ENCODE results near the gene PDE3B. TPM values are rescaled to one million over a fixed set of nuclear protein-coding genes. Genes with fewer than 3 reads are reported as not detected.
"Not testable (repeated sequence)": the region's sequence is repeated elsewhere in the genome, so short reads cannot be mapped to it uniquely, and the experiment has no call there.

The PDE3B gene
- total and polyA plus RNA-seq, 4 donors: 2.5 to 15.1 (median 7.6) TPM

GRCh38 chr11:14618060-14618459 lies 25.5 kb upstream of the PDE3B start:
- DNase-seq (no peak), ATAC-seq (ENCODE audit: low FRiP score) (no peak)
- H3K36me3 ChIP-seq (ENCODE audit: control insufficient read depth in 1 of 2, insufficient read depth in 2 of 2, low read length in 1 of 2): no peaks in the 10 kb centered on the region
- intact Hi-C loops (cut with DNase I): no loop called here
- no peaks in the 10 kb centered on the region for H3K4me1 ChIP-seq (ENCODE audit: control insufficient read depth in 1 of 2, insufficient read depth in 2 of 2, low read length in 2 of 2)
- no peak overlapping the region for H3K4me3 ChIP-seq (ENCODE audit: low read length in 2 of 2)
- WGBS, 2 donors: 93 to 97% methylated on average over 2 of the region's 2 CpGs
- H3K27ac ChIP-seq (ENCODE audit: low read depth in 1 of 2, low read length in 2 of 2): no peak overlapping the region
- no peaks in the 10 kb centered on the region for H3K9me3 ChIP-seq (ENCODE audit: control insufficient read depth, low read length)
- no peaks in the 10 kb centered on the region for H3K27me3 ChIP-seq (ENCODE audit: control insufficient read depth in 1 of 2, insufficient read depth in 2 of 2, low read length in 1 of 2)

GRCh38 chr11:14619603-14620531 lies 23.7 kb upstream of the PDE3B start:
- Histone ChIP-seq H3K4me3 (ENCODE audit: low read length in 2 of 2) (no peak overlapping the region), H3K4me1 (ENCODE audit: control insufficient read depth in 1 of 2, insufficient read depth in 2 of 2, low read length in 2 of 2) (no peaks in the 10 kb centered on the region), H3K27me3 (ENCODE audit: control insufficient read depth in 1 of 2, insufficient read depth in 2 of 2, low read length in 1 of 2) (no peaks in the 10 kb centered on the region), H3K27ac (ENCODE audit: low read depth in 1 of 2, low read length in 2 of 2) (no peak overlapping the region), H3K36me3 (ENCODE audit: control insufficient read depth in 1 of 2, insufficient read depth in 2 of 2, low read length in 1 of 2) (no peaks in the 10 kb centered on the region), H3K9me3 (ENCODE audit: control insufficient read depth, low read length) (no peaks in the 10 kb centered on the region)
- DNase-seq (no peak), ATAC-seq (ENCODE audit: low FRiP score) (no peak)
- intact Hi-C loops (cut with DNase I): no loop called here
- WGBS, 2 donors: 89 to 91% methylated on average over 4 of the region's 4 CpGs

DNA sequence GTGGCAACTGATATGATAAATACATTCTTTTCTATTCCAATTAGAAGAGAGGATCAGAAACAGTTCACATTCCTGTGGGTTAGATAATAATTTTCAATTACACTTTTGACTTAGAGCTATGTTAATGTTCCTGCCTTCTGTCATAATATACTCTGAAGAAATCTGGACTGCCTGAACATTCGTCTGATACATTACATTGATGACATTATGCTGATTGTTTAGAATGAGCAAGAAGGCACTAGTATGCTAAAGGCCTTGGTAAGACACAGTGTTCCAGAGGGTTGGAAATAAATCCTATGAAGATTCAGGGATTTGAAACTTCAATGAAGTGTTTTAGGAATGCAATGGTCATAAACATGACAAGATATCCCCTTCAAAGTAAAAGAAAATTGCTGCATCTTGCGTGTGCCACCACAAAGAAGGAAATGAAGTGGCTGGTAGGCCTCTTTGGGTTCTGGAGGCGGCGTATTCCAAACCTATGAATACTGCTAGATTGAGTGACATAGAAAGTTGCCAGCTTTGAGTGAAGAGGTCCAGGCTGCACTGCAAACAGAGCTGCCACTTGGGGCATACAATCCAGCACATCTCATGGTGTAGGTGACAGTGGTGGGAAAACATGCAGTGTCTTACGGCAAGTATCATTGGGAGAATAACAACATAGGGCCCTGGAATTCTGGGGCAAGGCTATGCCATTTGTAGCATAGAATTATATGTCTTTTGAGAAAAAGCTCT lies 21.2 kb upstream of the PDE3B start:
- intact Hi-C loops (cut with DNase I): no loop called here
- Histone ChIP-seq H3K27me3 (ENCODE audit: control insufficient read depth in 1 of 2, insufficient read depth in 2 of 2, low read length in 1 of 2) (no peaks in the 10 kb centered on the region), H3K36me3 (ENCODE audit: control insufficient read depth in 1 of 2, insufficient read depth in 2 of 2, low read length in 1 of 2) (no peaks in the 10 kb centered on the region), H3K4me1 (ENCODE audit: control insufficient read depth in 1 of 2, insufficient read depth in 2 of 2, low read length in 2 of 2) (no peaks in the 10 kb centered on the region), H3K27ac (ENCODE audit: low read depth in 1 of 2, low read length in 2 of 2) (no peak overlapping the region), H3K9me3 (ENCODE audit: control insufficient read depth, low read length) (no peaks in the 10 kb centered on the region), H3K4me3 (ENCODE audit: low read length in 2 of 2) (no peak overlapping the region)
- ATAC-seq (ENCODE audit: low FRiP score) (no peak), DNase-seq (no peak)
- 94 to 96% methylated on average over 5 of the region's 5 CpGs for WGBS, 2 donors

GRCh38 chr11:14623036-14623435 lies 20.6 kb upstream of the PDE3B start:
- intact Hi-C loops (cut with DNase I): no loop called here
- Histone ChIP-seq H3K36me3 (ENCODE audit: control insufficient read depth in 1 of 2, insufficient read depth in 2 of 2, low read length in 1 of 2) (no peaks in the 10 kb centered on the region), H3K9me3 (ENCODE audit: control insufficient read depth, low read length) (no peaks in the 10 kb centered on the region), H3K4me3 (ENCODE audit: low read length in 2 of 2) (no peak overlapping the region), H3K27ac (ENCODE audit: low read depth in 1 of 2, low read length in 2 of 2) (no peak overlapping the region), H3K27me3 (ENCODE audit: control insufficient read depth in 1 of 2, insufficient read depth in 2 of 2, low read length in 1 of 2) (no peaks in the 10 kb centered on the region), H3K4me1 (ENCODE audit: control insufficient read depth in 1 of 2, insufficient read depth in 2 of 2, low read length in 2 of 2) (no peaks in the 10 kb centered on the region)
- ATAC-seq (ENCODE audit: low FRiP score): no peak
- 91 to 96% methylated on average over 3 of the region's 3 CpGs for WGBS, 2 donors
- no peak for DNase-seq

- intact Hi-C loops (cut with DNase I): no loop called here
- WGBS, 2 donors: 42 to 47% methylated on average over 3 of the region's 3 CpGs
- Histone ChIP-seq H3K27me3 (ENCODE audit: control insufficient read depth in 1 of 2, insufficient read depth in 2 of 2, low read length in 1 of 2) (no peaks in the 10 kb centered on the region), H3K4me3 (ENCODE audit: low read length in 2 of 2) (no peak overlapping the region), H3K9me3 (ENCODE audit: control insufficient read depth, low read length) (no peaks in the 10 kb centered on the region), H3K36me3 (ENCODE audit: control insufficient read depth in 1 of 2, insufficient read depth in 2 of 2, low read length in 1 of 2) (no peaks in the 10 kb centered on the region), H3K27ac (ENCODE audit: low read depth in 1 of 2, low read length in 2 of 2) (no peak overlapping the region), H3K4me1 (ENCODE audit: control insufficient read depth in 1 of 2, insufficient read depth in 2 of 2, low read length in 2 of 2) (no peaks in the 10 kb centered on the region)
- no peak for DNase-seq
- ATAC-seq (ENCODE audit: low FRiP score): no peak
Observed at GRCh38 chr11:14625586-14626205, 17.9 kb upstream of the PDE3B start.

DNA sequence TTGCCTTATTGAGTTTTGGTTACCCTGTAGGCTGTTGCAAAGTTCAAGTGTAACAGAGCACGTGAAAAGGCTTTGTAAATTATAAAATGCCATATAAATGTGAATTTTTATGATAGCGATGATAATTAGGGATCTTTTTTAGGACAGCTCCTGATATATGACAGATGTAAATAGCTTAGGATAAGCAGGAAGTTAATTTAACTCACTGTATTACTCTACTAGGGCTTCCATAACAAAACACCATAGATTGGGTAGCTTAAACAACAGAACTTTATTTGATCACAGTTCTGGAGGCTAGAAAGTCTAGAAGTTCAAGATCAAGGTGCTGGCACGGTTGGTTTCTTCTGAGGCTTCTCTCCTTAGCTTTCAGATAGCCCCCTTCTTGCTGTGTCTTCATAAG lies 17.0 kb upstream of the PDE3B start:
- ATAC-seq (ENCODE audit: low FRiP score) (no peak), DNase-seq (no peak)
- no peaks in the 10 kb centered on the region for H3K4me1 ChIP-seq (ENCODE audit: control insufficient read depth in 1 of 2, insufficient read depth in 2 of 2, low read length in 2 of 2)
- no peaks in the 10 kb centered on the region for H3K9me3 ChIP-seq (ENCODE audit: control insufficient read depth, low read length)
- H3K36me3 ChIP-seq (ENCODE audit: control insufficient read depth in 1 of 2, insufficient read depth in 2 of 2, low read length in 1 of 2): no peaks in the 10 kb centered on the region
- H3K27ac ChIP-seq (ENCODE audit: low read depth in 1 of 2, low read length in 2 of 2): no peak overlapping the region
- H3K4me3 ChIP-seq (ENCODE audit: low read length in 2 of 2): no peak overlapping the region
- intact Hi-C loops (cut with DNase I): no loop called here
- H3K27me3 ChIP-seq (ENCODE audit: control insufficient read depth in 1 of 2, insufficient read depth in 2 of 2, low read length in 1 of 2): no peaks in the 10 kb centered on the region
- WGBS, 2 donors: 88 to 90% methylated on average over 3 of the region's 3 CpGs

GRCh38 chr11:14633506-14634224 lies 9.9 kb upstream of the PDE3B start:
- H3K9me3 ChIP-seq (ENCODE audit: control insufficient read depth, low read length); intact Hi-C loops (cut with DNase I); H3K27me3 ChIP-seq (ENCODE audit: control insufficient read depth in 1 of 2, insufficient read depth in 2 of 2, low read length in 1 of 2); H3K4me3 ChIP-seq (ENCODE audit: low read length in 2 of 2); H3K36me3 ChIP-seq (ENCODE audit: control insufficient read depth in 1 of 2, insufficient read depth in 2 of 2, low read length in 1 of 2); ATAC-seq (ENCODE audit: low FRiP score); DNase-seq; H3K27ac ChIP-seq (ENCODE audit: low read depth in 1 of 2, low read length in 2 of 2); H3K4me1 ChIP-seq (ENCODE audit: control insufficient read depth in 1 of 2, insufficient read depth in 2 of 2, low read length in 2 of 2): not testable (repeated sequence)
- 87 to 95% methylated on average over 10 to 20 of the region's 26 CpGs for WGBS, 2 donors

DNA sequence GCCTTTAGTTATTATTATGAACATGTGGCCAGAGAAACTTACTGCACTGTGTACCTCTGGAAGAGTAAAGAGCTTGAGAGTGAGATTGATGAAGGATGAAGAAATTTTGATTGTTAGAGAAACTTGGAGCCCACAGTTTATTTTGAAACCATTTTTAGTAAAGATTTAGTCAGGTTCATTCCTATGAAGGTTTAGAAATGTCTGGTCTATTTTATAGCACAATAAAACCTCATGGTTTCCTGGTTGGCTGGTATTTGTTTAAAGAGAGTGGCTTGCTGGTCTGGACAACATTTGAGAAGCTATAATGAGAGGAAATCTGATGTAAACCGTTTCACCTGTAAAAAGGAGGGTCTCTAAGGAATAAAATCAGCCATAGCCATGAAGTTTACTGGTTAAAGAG lies 8.8 kb upstream of the PDE3B start:
- H3K27ac ChIP-seq (ENCODE audit: low read depth in 1 of 2, low read length in 2 of 2): no peak overlapping the region
- H3K36me3 ChIP-seq (ENCODE audit: control insufficient read depth in 1 of 2, insufficient read depth in 2 of 2, low read length in 1 of 2): no peaks in the 10 kb centered on the region

More for the DNA sequence above, 8.8 kb upstream of the PDE3B start:
- 8 to 9% methylated on average over 1 of the region's 1 CpG for WGBS, 2 donors
- H3K27me3 ChIP-seq (ENCODE audit: control insufficient read depth in 1 of 2, insufficient read depth in 2 of 2, low read length in 1 of 2): no peaks in the 10 kb centered on the region
- ATAC-seq (ENCODE audit: low FRiP score): no peak
- peaks cover 0 to 2% of the 10 kb centered on the region in 2 donors for H3K4me1 ChIP-seq (ENCODE audit: control insufficient read depth in 1 of 2, insufficient read depth in 2 of 2, low read length in 2 of 2)
- intact Hi-C loops (cut with DNase I): no loop called here
- no peaks in the 10 kb centered on the region for H3K9me3 ChIP-seq (ENCODE audit: control insufficient read depth, low read length)
- H3K4me3 ChIP-seq (ENCODE audit: low read length in 2 of 2): no peak overlapping the region
- no peak for DNase-seq

Data from aorta (tissue), 5 donors.